KG1 (cell line): ENCODE data around the gene ZP2.
"Not testable (repeated sequence)": the region's sequence is repeated elsewhere in the genome, so short reads cannot be mapped to it uniquely, and the experiment has no call there.

Experiments used
- DNase-seq: peaks from one replicate; lab custom pipeline; 2025; lab: John Stamatoyannopoulos, UW

ZP2 gene

DNA sequence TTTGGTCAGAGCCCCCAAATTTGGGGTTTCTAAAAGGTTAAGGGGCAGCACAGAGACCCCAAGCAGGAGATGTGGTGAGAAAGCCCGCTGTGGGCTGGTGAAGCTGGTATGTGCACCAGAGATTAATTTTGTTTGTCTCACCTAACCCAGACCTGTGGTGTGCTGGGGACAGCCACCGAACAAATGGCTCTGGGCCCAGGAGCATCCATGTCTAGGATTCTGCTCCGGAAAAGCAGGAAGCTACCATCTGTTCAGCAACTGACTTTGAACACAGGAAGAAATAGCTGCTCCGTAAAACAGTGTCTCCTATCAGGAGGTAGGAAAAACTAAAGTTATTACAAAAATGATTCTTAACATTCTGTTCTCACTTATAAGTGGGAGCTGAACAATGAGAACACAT lies 2.7 kb upstream of the ZP2 start:
- no peak for DNase-seq

- DNase-seq = no peak
These were observed 2.7 kb downstream of the ZP2 start for GRCh38 chr16:21208446-21209230.

GRCh38 chr16:21206550-21206949 lies 4.8 kb downstream of the ZP2 start:
- no peak for DNase-seq

DNA sequence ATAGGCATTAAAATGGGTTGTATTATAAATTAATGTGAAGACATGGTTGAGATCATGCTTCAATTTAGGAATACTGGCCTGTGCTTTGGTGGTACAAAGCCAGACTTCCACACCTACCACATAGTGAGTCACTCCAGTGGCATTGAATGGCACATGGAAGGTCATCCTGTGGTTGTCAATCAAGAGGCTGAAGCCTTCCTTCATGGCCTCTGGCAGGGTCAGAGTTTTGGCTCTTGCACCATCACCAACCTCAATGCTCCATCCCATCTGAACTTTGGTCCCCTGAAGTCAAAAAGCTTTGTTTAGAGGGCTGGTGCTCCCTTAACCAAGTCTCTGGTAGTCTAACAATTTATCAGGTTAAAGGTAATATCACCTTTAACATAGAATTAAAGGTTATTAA lies 6.1 kb downstream of the ZP2 start:
- DNase-seq = no peak

GRCh38 chr16:21203155-21203797 lies 8.1 kb downstream of the ZP2 start:
- DNase-seq = no peak

GRCh38 chr16:21199607-21200218 lies 11.7 kb downstream of the ZP2 start:
- no peak for DNase-seq

DNA sequence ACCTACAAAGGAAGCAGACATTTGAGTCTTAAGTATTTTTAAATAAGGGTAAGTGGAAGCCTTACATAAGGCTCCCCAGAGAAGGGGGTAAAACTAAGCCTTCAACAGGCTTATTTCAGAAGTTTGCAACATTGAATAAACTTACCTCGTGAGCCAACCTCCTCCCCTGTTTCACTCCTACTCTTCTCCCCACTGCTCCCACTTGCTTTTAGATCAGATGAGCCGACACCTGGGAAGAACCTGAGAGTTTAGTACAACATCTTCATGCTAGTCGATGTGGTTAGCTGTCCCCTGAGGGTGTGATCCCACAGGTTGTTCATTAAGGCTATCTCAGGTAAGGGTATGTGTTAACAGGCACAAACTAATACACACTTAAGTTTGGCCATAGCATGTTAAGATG lies 13.8 kb downstream of the ZP2 start:
- no peak for DNase-seq

GRCh38 chr16:21197112-21197511 lies 14.3 kb downstream of the ZP2 start:
- no peak for DNase-seq

GRCh38 chr16:21195330-21195729 lies 16.0 kb downstream of the ZP2 start:
- not testable (repeated sequence) for DNase-seq

DNA sequence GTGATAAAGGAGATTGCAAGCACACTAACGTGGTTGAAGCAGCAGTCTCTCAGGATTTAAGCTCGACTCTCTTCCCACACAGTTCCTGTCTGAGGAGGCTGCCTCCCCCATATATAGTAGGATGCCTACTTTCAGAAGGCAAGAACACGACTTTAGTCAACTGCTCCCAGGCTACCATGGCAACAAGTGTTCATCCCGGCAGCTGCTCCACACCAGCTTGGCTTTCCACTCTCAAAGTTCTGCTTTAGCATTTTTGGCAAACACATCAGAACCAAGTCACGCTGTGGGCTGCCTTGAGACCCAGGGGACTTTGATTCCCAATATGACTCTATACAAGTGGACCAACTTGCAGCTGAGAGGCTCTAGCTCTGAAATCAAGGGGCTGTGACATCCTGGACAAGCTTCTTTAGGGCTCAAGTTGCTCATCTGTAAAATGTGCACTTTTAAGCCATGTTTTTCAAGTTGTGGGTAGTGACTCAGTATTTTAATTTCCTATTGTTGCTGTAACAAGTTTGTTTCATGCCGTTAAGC lies 16.5 kb downstream of the ZP2 start:
- DNase-seq = no peak

DNA sequence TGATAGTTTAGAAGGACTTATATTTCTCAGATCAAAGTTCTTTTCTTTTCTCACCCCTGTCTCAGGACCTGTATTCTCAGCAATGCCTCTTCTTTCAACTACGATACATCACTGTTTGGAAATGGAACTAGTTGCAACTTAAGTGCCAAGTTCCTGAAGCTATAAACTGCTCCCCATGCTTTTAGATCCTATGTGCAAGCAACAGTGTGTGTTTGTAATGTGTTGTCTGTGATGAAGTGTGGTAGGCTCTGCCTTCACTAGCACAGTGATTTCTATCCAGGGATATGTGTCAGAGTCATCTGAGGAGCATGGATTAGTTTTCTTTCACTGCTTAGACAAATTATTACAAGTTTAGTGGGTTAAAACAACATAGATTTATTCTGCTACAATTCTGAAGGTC lies 18.4 kb downstream of the ZP2 start:
- no peak for DNase-seq

DNA sequence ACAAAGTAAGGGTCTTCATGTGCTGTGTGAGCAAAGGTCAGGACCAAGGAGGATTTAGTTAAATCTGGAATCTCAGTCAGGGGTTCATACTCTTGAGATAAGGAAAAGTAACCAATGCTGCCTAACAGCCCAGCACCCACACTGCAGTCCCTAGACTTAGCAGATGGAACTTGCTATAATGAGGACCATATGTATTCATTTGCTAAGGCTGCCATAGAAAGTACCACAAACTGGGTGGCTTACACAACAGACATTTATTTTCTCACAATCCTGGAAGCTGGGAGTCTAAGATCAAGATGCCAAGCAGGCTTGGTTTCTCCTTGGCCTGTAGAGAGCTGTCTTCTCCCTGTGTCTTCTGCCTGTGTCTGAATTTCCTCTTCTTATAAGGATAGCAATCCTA lies 20.8 kb downstream of the ZP2 start:
- no peak for DNase-seq

- DNase-seq = no peak
These were observed 21.4 kb downstream of the ZP2 start for GRCh38 chr16:21190013-21190412.

- no peak for DNase-seq
These were observed 22.1 kb downstream of the ZP2 start for GRCh38 chr16:21189311-21189710.

DNA sequence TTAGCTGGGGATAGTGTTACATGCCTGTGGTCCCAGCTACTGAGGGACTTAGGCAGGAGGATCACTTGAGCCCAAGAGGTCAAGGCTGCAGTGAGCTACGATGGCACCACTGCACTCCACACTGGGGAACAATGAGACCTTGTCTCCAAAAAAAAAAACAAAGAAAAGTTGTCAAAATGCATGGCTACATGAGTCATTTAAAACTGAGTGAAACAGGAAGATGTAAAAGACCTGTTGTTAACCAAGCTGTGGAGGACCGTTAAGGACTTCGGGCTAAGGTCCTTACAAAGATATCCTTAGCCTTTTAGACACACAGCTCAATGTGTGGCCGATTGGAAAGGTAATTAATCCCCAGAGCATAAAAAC lies 25.1 kb downstream of the ZP2 start:
- no peak for DNase-seq

GRCh38 chr16:21185659-21186325 lies 25.6 kb downstream of the ZP2 start:
- DNase-seq = no peak

GRCh38 chr16:21184834-21185233 lies 26.5 kb downstream of the ZP2 start:
- no peak for DNase-seq

- no peak for DNase-seq
These were observed 27.4 kb downstream of the ZP2 start for GRCh38 chr16:21183995-21184394.

- DNase-seq = no peak
These were observed 31.4 kb downstream of the ZP2 start for GRCh38 chr16:21179983-21180365.

DNA sequence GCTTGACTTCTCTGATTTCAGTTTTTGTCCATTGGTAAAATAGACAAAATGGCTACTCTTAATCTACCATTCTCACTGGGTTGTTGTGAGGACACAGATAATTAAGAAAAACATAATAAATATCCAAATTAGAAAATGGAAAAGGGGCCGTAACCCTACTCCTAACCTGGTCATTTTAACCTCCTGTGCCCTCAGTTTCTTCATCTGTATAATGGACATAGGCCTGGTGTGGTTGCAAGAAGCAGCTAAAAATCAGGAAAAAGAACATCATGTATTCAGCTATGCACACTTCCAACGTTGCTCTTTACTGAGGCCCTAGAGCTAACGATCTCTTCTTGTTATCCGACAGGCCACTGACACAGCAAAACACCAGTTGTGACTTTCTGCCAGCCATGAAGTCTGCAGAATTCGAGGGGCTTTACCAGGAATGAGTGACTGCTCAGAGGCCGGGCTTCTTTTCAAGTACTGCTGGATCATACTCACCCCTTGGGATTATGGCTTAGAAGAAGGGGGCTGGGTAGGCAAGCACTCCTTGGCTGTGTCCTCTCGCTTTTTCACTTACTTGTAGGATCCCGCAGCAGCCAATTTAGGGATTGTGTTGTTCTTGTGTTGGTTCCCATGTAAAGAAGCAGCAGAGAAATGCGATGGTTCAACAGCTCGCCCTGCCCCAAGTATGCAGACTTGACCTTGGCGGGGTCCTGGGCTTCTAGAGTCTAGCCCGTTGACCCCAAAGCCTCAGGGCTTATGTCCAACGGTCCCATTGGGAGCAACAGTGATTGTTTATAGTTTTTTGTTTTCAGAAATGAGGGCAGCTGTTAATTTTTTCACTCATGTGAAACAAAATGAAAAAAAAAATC lies 32.0 kb downstream of the ZP2 start:
- DNase-seq = no peak

DNA sequence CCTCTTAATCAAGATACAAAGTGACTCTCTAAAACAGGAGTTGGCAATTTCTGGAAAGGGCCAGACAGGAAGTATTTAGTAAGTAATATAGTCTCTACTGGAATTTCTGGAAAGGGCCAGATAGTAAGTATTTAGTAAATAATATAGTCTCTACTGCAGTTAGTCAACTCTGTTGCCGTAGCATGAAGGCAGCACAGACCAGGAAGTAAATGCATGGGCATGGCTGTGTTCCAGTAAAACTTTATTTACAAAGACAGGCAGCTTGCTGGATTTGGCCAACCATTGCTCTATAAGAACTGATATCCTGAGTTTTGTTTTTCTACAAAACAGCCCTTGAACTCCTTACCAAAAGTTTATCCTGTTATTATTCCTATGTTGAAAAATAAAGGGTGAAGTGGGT lies 36.0 kb downstream of the ZP2 start:
- DNase-seq = no peak

- no peak for DNase-seq
These were observed 38.7 kb downstream of the ZP2 start for GRCh38 chr16:21172650-21173049.
